Psoas muscle (tissue), 8 donors: ENCODE measurements around the gene DHFR2. TPM values are rescaled to one million over a fixed set of nuclear protein-coding genes. Genes with fewer than 3 reads are reported as not detected.

ENCODE experiments used
- ATAC-seq, 4 donors: fragments of 200-7000 bp; cut with Tn5 transposase; one replicate each; pipeline ENCODE4 v1.9.1; 2020; ENCODE audit warnings: moderate library complexity in 3 of 4, mild to moderate bottlenecking in 2 of 4
- DNase-seq, 2 donors: peaks; one replicate each; pipeline ENCODE4 v3.0.0-alpha.2; 2020
- H3K27ac ChIP-seq: fragments of 200-600 bp; one replicate; pipeline ENCODE4 v1.8.0; 2022
- H3K27me3 ChIP-seq, 3 donors: fragments of 200-600 bp in 1 of 3; one replicate each; pipeline versions ENCODE4 v1.6.1 to v1.8.0; 2013 to 2022; ENCODE audit warnings: low read length in 2 of 3, mild to moderate bottlenecking in 2 of 3, moderate library complexity in 1 of 3; ENCODE audit not compliant: insufficient read depth in 3 of 3
- H3K36me3 ChIP-seq, 2 donors: fragments of 200-600 bp in 1 of 2; one replicate each; pipeline versions ENCODE4 v1.6.1 to v1.8.0; 2013 to 2022; ENCODE audit warnings: low read depth in 1 of 2, mild to moderate bottlenecking in 1 of 2, moderate library complexity in 1 of 2; ENCODE audit not compliant: insufficient read depth in 1 of 2
- H3K4me1 ChIP-seq: fragments of 200-600 bp; one replicate; pipeline ENCODE4 v1.8.0; 2022
- H3K4me3 ChIP-seq: fragments of 200-600 bp; one replicate; pipeline ENCODE4 v1.8.0; 2022; ENCODE audit warnings: mild to moderate bottlenecking
- H3K9me3 ChIP-seq: fragments of 200-600 bp; one replicate; pipeline ENCODE4 v1.8.0; 2022
- WGBS, 3 donors: extraction: QIAGEN DNeasy Blood & Tissue Kit; methylation state at CpG; one replicate each; pipeline versions ENCODE4 v1.1.6 to v1.1.7; 2013; 5-methylcytosine and 5-hydroxymethylcytosine counted together
- intact Hi-C, 2 donors: fragments of 100-400 bp; cut with DNase I; formaldehyde crosslinking; loops; one replicate each; pipeline versions ENCODE4 v1.11.0 to v1.14.2; 2022
- polyA plus RNA-seq, 3 donors: library from polyadenylated mRNA; stranded (reverse); fragments of 200-250 nt; gene quantifications; one replicate each; pipeline ENCODE4 v1.2.3, GENCODE V29; 2013
- total RNA-seq, 4 donors: library from RNA; stranded (reverse); fragmentation: NEBNext Ultra II Directional in 2 of 4; extraction: Animal tissue kit (Norgen Biotek cat#: 25700) in 2 of 4; gene quantifications; one replicate each; pipeline versions ENCODE4 v1.2.1 to v1.2.4, GENCODE V29; 2021 to 2023
- TF ChIP-seq, protein P1 (sequence below): fragments of 200-600 bp; IDR thresholded peaks from one replicate; pipeline ENCODE4 v1.8.0; 2022; ENCODE audit warnings: antibody characterized with exemption
- donor health status: healthy with polysubstance abuse.
- donor health status: DM: no; HTN: no; CAD: no; lungs with moderate emphysema.
- donor health status: Bipolar disorder and iron deficiency.
- donor health status: healthy.
- donor health status: DM: yes; HTN: yes; CAD: no.
- donor health status: DM: no; HTN: no; CAD: no.
- donor health status: DM: no; HTN: no; CAD: no.
- donor health status: DM: yes; HTN: yes; CAD: no.

DHFR2 gene
- total and polyA plus RNA-seq, 7 donors = 0.49 to 2.8 (median 1.7) TPM

DNA sequence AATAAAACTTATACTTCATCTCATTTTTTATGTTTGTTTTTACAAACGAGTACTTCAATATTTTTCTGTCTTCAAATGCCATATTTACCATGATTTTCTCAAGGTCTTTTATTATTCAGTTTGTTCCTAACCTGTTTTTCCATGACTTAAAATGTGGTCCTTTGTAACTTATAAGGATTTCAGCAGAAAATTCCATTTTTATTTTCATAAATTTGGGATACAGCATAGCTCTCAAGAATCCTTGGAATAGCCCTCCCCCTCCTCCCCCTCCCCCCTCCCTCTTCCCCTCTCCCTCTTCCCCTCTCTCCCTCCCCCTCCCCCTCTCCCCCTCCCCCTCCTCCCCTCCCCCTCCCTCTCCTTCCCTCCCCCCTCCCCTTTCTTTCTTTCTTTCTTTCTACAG lies 19.4 kb downstream of the DHFR2 start:
- TF ChIP-seq, protein P1, sequence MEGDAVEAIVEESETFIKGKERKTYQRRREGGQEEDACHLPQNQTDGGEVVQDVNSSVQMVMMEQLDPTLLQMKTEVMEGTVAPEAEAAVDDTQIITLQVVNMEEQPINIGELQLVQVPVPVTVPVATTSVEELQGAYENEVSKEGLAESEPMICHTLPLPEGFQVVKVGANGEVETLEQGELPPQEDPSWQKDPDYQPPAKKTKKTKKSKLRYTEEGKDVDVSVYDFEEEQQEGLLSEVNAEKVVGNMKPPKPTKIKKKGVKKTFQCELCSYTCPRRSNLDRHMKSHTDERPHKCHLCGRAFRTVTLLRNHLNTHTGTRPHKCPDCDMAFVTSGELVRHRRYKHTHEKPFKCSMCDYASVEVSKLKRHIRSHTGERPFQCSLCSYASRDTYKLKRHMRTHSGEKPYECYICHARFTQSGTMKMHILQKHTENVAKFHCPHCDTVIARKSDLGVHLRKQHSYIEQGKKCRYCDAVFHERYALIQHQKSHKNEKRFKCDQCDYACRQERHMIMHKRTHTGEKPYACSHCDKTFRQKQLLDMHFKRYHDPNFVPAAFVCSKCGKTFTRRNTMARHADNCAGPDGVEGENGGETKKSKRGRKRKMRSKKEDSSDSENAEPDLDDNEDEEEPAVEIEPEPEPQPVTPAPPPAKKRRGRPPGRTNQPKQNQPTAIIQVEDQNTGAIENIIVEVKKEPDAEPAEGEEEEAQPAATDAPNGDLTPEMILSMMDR = no peak
- ATAC-seq = no peak
- intact Hi-C loops = no loop called here
- DNase-seq = no peak
- Histone ChIP-seq H3K4me3 (no peak overlapping the region), H3K36me3 (peaks cover 0 to 5% of the 10 kb centered on the region in 2 donors), H3K27me3 (no peaks in the 10 kb centered on the region), H3K9me3 (no peaks in the 10 kb centered on the region), H3K27ac (no peak overlapping the region), H3K4me1 (no peaks in the 10 kb centered on the region)
- WGBS, 3 donors = 86 to 91% (median 91%) methylated on average over 1 of the region's 1 CpG

GRCh38 chr3:94036909-94037507 lies 25.7 kb downstream of the DHFR2 start:
- TF ChIP-seq, protein P1 = peak; percentile 33
- 74 to 80% (median 77%) methylated on average over 3 of the region's 3 CpGs for whole genome bisulfite sequencing, 3 donors
- Histone ChIP-seq H3K27ac (no peak overlapping the region), H3K4me1 (no peaks in the 10 kb centered on the region), H3K4me3 (no peak overlapping the region), H3K36me3 (peaks cover 0 to 5% of the 10 kb centered on the region in 2 donors), H3K9me3 (no peaks in the 10 kb centered on the region), H3K27me3 (no peaks in the 10 kb centered on the region)
- ATAC-seq = no peak
- intact Hi-C loops = no loop called here
- DNase-seq = no peak

DNA sequence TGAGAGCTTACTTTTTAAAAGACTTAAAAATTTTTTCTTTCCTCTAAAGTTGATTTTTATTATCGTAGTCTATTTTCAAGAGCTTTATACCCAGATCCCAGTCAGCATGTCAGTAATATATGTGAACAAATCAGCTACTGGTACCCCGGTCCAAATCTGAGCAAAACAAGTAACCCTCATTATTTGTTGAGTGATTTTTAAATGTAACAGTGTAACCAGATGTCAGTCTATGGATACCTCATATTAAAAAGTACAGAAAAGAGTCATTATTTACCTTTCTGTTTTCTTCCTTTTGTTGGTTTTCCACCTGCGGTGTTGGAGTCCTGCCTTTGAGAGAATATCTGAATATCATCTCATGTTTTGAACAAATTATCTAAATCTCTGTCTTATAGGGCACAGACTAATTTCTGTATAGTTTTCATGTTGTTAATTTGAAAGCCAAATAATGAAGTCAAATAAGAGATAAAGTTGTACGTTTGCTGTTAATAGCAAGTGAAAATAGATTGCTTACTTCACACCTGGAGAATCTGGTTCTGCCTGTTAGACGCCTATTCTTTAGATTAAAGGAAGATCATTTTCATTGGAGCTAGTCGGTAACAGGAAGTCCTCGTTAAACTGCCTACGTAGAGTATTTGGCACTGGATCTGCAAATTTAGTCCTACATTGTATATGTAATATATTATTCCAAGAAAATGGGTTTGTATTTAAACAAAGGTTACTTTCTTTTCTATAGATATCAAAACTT lies 34.5 kb downstream of the DHFR2 start, which contains the start of gene STX19:
Gene STX19, minus strand, starts transcription at position 505 of the 745 bp plus-strand sequence. CDS start 13,328 bp downstream, outside the sequence.
- no peaks in the 10 kb centered on the region for H3K36me3 ChIP-seq
- no peaks in the 10 kb centered on the region for H3K9me3 ChIP-seq
- intact Hi-C loops = no loop called here
- no peaks in the 10 kb centered on the region for H3K4me1 ChIP-seq
- 71 to 74% (median 72%) methylated on average over 8 of the region's 8 CpGs for WGBS, 3 donors
- DNase-seq (no peak), ATAC-seq (no peak)
- H3K4me3 ChIP-seq = no peak within 1 kb of the TSS
- no peak within 1 kb of the TSS for H3K27ac ChIP-seq
- TF ChIP-seq, protein P1 = no peak
- no peaks in the 10 kb centered on the region for H3K27me3 ChIP-seq

- no peak for ATAC-seq
- 84 to 91% (median 86%) methylated on average over 2 of the region's 2 CpGs for WGBS, 3 donors
- intact Hi-C loops = no loop called here
- Histone ChIP-seq H3K4me1 (no peaks in the 10 kb centered on the region), H3K9me3 (no peaks in the 10 kb centered on the region), H3K36me3 (no peaks in the 10 kb centered on the region), H3K27me3 (no peaks in the 10 kb centered on the region), H3K27ac (no peak overlapping the region), H3K4me3 (no peak overlapping the region)
- TF ChIP-seq, protein P1 = no peak
- no peak for DNase-seq
Observed at GRCh38 chr3:94026623-94027022, 36.1 kb downstream of the DHFR2 start.
